ENCODE measurements around the gene NWD2.
"Not testable (repeated sequence)": the region's sequence is repeated elsewhere in the genome, so short reads cannot be mapped to it uniquely, and the experiment has no call there.

NWD2 gene

DNA sequence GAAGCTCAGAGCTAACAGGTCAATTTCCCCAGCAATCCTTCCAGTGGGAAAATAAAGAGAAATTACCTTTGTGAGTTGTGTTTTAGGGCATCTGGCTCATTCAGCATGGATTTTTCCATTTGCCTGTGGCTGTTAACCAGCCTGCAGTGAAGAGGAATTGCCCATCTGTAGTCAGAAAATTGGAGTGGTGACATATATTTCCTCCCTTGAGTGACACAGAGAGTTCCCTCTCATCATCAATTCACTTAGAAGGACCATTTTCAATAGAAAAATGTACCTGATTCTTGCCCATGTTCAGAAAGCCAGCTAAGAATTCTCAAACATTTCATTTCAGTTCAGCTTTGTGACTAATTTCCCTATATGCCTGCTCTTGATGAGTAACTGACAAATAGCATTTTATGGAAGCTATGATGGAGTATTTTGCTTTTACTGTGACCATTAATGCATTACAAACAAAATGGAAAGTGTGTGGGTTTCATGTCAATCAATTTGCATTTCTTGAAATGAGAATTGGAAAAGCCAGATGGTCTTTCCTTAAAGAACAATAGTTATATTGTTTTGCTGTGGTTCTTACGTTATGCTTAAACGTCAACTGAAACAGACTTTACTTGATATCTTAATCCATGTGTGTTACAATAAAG, 155.8 kb downstream of the NWD2 start:
- DNase-seq = no peak

DNA sequence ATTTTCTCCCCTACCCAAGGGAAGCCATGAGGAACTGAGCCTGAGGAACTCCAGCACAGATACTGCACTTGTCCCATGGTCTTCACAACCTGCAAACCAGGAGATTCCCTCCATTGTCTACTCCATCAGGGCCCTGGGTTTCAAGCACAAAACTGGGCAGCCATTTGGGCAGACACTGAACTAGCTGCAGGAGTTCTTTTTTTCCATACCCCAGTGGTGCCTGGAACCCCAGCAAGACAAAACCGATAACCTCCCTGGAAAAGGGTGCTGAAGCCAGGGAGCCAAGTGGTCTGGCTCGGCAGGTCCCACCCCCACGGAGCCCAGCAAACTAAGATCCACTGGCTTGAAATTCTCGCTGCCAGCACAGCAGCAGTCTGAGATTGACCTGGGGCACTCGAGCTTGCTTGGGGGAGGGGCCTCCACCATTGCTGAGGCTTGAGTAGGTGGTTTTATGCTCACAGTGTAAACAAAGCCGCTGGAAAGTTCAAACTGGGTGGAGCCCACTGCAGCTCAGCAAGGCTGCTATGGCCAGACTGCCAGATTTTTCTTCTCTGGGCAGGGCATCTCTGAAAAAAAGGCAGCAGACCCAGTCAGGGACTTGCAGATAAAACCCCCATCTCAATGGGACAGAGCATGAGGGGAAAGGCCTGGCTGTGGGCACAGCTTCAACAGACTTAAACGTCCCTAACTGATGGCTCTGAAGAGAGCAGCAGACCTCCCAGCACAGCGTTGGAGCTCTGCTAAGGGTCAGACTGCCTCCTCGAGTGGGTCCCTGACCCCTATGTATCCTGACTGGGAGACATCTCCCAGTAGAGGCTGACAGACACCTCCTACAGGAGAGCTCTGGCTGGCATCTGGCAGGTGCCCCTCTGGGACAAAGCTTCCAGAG, 163.6 kb downstream of the NWD2 start:
- not testable (repeated sequence) for DNase-seq

DNA sequence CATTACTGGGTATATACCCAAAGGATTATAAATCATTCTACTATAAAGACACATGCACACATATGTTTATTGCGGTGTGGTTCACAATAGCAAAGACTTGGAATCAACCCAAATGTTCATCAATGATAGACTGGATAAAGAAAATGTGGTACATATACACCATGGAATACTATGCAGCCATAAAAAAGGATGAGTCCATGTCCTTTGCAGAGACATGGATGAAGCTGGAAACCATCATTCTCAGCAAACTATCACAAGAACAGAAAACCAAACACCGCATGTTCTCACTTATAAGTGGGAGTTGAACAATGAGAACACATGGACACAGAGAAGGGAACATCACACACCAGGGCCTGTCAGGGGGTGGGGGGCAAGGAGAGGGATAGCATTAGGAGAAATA, 169.1 kb downstream of the NWD2 start:
- DNase-seq = not testable (repeated sequence)

DNA sequence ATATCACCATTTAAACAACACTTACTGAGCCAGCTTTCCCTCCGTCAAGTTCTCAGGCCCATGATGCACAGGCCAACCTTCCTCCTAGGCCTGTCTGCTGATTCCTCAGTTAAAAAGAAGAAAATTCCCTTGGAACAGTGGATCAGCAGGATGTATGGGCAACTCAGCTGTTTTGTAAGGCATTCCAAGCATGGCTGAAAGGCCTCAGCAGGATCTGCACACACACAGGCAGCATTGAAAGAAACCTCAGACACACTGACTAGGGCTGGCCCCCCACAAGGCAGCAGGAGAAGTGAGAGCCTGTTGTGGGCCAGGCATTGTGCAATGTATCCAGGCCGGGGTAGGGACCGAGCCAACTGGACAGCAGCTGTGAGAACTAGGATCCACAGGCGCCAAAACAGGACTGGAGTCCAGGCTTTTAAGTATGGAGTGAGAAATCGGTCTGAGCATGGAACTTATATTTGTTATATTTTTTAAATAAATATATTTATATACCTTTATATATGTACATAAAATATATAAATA, 171.4 kb downstream of the NWD2 start:
- DNase-seq = no peak

DNA sequence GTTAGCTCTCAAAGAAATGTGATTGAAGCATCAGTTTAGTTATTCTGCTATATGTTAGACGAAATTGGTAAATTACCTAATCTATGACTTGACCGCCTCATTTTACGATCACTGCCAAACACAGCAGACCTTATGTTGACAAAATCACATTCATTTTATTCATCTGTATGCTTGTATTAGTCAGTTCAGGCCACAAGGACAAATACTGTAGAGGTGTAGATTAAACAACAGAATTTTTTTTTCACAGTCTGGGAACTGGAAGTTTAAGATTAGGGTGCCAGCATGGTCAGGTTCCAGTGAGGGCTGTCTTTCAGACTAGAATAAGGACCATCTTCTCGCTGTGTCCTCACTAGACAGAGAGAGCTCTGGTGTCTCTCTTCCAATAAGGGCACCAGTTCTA, 177.1 kb downstream of the NWD2 start:
- no peak for DNase-seq

DNA sequence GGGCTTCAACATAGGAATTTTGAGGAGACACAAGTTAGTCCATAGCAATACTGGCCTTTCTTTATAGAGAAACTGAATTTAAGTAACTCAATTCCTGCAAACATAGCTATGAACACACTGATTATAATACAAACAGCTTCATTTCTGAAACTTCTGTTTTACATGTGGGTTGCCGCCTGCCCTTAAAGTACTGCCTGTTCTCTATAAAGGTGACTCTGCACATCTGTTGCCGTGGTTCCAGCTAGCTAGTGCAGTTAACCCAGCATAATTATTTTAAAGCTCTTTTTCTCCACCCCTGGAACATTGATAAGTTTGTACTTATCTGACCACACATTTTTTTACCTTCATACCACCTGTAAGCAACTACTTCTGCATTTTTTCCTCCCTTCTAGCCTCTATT, 177.6 kb downstream of the NWD2 start:
- DNase-seq = no peak

DNA sequence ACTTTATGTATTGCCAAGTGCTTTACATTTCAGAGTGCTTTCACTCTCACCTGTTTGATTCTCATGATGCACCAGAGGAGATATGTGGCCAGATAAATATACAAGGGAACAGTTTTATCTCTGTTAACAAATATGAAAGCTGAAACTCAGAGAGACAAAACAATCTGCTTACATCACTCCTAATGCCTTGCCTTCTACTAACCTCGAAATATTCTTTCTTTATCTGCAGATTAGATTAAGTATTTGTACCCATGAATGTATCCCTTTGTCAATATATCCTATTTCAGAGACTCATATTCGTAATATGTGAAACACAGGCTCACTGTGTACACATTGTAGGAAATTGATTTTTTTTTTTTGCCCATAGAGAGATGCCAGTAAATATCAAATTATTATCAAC, 178.1 kb downstream of the NWD2 start:
- DNase-seq = no peak

DNA sequence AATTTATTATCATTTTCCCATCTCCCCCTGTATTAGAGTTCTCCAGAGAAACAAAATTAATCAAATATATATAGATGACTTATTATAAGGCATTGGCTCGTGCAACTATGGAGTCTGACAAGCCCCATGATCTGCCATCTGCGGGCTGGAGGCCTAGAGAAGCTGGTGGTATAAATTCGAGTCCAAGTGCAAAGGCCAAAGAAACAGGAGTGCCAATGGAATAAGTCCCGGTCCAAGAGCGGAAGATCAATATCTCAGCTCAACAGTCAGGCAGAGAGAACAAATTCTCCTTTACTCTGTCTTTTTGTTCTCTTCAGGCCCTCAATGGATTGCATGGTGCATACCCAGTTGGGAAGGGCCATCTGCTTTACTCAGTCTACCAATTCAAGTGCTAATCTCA, 178.8 kb downstream of the NWD2 start:
- DNase-seq = no peak

DNA sequence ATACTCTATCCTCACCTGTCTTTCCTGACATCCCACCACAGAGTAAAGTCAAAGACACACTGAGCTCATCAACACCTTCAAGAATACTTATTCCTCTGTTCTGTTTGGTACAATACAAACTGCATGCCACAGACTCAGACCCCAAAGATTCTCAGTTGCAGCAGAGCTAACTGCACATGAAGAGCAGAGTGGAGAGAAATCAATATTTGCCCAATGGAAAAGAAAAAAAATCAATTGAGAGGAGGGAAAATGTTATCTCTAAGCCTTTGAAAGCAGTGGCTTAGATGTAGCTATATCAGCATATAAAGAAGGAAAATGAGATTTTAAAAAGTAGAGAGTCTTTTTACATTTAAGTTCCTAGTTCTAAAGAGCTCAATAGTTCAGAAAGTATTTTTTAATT, 180.2 kb downstream of the NWD2 start:
- DNase-seq = no peak

DNA sequence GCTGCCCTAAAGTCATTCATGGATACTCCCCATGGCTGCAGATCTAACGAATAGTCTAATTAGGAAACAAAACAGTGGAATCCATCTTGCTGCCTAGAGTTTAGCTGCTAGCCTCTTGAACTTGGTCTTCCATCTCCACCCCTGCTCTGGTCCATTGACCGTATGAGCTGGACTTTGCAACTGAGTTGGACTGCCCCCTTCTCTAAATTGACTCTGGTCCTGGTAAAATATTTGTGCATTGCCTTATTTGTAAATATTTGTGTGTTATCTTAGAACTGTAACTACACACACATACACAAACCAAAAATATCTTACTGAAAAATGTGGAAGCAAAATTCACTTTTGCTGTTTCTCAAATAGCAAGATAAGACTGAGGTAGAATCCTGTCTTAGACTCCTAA, 181.3 kb downstream of the NWD2 start:
- DNase-seq = no peak

DNA sequence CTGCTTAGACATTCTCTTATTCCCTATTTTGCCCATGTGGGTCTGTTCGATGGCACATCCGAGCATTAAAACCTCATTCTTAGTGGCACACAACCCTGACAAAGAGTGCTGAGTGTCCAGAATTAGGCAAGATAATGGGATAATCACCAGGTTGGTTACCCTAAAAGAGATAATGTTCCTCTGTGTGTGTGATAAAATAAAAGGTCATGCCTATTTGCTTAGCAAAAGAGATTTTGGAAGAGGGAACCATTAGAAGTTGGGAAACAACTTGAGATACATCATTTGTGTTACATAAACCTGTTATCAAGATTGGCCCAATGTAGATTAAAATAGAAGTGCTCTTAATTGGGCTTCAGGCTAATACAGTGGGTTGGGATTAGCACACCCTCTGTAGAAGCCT, 182.7 kb downstream of the NWD2 start:
- DNase-seq = no peak

DNA sequence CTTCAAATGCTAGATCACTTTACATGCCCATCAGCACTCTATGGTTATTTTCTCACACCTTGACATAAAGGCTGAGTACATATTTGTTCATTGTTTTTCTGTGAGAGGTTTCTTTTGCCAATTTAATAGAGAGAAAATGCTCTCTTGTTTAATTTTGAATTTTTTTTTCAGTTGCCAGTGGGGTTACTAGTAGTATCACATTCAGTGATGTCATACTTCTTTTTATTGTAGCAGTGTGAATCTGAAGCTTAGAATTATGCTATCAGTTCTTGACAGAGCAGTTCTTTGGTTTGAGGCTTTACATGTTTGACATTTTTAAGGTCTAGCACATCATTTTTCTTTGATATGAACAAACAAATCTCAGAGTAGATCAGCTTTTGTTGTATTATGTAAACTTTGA, 185.4 kb downstream of the NWD2 start:
- DNase-seq = no peak

DNA sequence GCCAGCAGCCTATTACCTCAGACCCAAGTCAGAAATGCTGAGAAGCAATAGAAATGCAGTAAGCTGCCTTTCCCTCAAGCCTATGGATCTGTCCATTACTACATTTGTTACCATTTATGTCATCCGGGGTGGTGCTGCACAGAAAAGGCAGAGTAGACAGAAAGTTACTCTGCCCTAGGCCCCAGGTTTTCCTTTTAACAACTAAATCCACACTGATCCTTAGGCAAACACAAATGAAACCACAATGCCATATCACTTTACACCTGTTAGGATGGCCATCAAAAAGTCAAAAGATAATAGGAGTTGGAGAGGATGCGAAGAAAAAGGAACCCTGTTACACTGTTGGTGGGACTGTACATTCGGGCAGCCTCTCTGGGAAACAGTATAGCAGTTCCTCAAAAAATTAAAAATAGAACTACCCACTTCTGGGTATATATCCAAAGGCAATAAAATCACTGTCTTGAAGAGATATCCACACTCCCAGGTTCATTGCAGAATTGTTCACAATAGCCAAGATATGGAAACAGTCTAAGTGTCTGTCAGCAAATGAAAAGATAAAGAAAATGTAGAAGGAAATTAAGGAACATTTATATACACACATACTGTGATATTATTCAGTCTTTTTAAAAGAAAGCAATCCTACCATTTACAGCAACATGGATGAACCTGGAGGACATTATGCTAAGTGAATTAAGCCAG, 186.3 kb downstream of the NWD2 start:
- no peak for DNase-seq

DNA sequence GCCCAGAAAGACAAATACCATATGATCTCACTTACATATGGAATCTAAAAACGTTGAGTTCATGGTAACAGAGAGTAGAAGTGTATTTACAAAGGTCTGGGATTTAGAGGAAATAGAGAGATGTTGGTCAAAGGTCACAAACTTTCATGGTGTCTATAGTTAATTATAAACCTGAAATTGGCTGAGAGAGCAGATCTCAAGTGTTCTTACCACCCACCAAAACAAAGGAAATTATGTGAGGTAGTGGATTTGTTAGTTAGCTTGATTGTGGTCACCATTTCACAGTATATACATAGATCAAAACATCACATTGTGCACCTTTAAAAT, 186.8 kb downstream of the NWD2 start:
- DNase-seq = no peak

DNA sequence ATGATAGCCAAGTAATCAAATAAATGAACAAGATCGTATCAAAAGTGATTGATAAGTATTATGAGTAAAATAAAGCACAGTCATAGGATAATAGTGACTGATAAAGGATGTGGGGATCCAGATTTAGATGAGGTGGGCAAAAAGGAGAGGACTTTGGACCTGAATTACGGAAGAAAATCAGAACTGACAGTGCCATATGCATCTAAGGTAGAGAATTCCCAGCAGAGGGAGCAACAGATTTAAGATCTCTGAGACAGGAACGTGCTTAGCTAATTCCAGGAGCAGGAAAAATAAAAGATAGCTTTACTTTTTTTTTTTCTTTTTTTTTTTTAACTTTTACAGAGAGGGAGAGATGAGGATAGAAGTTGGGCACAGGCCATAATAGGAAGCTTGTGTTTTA, 189.9 kb downstream of the NWD2 start:
- DNase-seq = no peak

DNA sequence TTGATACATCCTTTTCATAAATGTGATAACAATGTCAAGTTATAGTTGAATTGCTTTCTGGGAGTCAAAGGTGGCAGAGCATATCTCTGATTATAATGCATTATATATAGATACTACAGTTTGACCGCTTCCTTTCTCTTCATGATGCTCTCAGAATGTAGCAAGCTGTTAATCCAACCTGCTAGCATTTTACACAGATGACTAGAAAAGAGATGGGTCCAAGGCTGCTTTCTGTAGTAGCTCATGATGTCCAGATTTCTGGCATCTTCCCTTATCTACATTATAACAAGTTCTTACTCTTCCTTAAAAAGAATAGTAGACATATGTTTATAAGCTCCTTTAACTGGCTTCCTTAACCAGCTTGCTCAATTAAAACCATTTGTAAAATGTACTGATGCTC, 192.0 kb downstream of the NWD2 start:
- DNase-seq = no peak

DNA sequence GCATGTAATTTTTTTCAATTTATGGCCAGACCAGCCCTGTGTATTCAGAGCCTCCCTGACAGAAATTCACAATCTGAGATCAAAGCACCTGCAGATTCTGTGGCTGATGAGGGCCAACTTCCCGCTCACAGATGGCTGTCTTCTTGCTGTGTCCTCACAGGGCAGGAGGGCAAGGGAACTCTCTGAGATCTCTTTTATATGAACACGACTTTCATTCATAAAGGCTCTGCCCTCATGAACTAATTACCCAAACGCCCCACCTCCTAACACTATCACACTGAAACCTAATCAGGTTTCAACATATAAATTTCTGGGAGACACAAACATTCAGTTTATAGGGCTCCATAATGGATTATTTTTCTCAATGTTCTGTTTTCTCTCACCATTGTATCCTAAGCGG, 192.6 kb downstream of the NWD2 start:
- no peak for DNase-seq

DNA sequence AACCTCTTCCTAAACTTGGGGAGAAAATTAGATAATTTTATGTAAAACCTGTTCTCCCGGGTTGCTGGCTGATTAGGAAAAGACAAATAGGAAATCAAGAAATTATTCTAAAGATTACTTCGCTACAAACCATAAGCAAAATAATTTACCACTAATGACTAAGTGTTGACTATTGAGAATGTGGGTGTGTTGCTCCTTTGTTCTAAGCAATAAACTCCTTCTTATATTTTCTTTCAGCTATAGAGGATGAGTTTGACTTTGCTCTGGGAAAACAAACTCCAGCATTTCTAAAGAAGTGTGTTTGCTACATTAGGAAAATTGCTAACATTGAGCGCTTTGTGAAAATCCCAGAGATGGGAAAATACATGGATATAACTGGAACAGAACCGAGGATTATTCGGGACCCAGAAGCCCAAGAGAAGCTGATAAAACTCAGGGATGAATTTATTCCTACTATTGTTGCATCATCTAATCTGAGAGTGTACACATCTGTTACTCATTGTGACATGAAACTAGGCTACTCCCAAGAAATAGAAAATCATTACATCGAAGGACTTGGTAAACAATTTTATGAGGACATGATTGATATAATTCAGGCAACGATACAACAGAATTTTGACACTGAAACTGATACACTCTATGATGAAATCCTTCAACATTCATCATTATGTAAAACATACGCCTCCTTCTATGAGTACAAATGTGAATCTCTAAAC, 194.2 kb downstream of the NWD2 start:
- no peak for DNase-seq

DNA sequence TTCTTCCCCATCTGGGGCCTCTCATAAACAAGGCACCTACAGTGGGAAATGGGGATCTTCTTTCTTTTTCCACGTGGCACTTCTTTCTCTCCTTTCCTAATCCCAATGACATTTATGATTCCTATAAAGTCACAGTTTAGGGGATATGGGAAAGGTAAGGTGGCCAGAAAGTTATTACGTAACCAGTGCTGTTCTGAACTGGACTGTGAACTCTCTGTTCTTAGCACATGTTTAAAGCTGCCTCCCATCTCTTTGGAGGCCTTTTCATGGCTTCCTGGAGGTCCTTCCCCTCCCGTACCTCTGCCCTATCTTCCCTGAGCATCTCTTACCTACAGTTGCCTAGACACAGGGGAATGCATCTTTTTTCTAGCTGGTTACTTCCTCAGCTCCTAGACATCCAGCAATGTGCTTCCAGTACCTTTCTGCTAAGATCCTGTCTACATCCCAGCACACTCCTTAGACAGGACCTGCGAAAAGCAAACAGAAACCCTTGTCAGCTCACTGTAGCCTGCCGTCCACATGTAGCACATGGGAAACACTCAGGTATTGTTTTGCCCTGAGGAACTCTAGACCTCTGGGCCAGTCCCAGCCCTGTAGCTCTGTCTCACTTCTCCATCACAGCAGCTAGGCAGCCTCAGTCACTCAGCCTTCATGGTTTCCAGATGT, 195.4 kb downstream of the NWD2 start:
- DNase-seq = no peak

DNA sequence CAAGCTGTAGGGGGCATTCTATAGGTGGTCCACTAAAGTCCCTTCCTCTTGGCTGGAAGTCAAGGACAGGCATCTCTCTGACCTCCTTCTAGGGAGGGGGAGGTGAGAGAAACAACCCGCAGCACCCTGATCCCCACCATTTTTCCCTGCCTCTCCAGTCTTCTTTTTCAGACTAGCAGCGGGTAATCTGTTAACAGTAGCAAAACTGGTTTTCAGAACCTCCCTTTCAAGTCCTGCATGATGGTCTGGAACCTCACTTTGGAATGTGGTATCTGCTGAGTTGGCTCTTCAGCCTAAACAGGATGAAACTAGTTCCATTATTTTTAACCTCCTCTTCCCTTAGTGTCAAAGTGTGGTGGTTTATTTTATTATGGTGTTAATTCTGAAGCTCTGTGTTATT, 196.0 kb downstream of the NWD2 start:
- no peak for DNase-seq

DNA sequence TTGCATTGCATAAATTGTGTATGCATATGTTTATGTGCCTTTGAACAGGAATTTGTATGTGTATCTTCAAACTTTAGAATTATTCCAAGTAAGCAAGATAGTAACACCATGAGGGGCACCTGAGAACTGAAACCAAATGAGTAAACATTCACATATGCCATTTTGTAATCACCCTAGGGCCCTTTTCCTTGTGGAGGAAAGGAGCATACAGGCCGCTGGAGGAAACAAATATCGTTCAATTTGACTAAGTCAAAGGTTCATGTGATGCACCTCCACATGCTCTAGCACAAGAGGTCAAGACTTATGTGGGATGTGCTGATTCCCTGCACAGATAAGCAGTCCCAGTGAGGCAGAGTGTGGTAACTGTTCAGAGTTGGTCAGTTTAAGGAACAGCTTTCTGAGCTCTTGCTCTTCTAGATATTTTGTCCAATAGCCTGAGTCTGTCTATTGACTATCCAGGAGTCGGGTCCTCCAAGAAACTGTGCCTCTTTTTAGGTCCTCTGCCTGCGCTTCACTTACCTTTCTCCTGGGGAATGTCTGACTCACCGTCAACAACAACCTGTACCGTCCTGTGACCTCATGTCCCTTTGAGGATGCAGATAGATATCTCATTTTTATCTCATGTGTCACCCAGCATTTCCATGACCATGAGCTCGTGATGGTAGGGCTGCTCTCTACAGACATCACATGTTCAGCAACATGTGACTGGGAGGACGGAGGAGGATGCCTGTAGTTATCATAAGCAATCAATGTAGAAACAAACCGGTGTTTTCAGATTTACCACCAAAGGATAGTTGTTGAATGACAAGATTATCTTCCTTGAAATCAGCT, 196.9 kb downstream of the NWD2 start:
- no peak for DNase-seq

DNA sequence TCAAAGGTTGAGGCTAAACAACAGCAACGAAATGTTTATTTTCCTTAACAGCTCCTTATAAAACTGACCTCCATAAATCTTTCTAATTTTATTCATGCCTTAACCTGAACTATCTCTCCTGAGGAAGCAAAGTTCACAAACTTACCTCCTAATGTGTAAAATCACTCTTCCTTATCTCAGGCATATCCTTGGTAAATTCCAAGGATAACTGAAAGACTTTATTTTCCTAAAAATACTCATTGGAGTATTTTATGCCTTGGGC, 197.4 kb downstream of the NWD2 start:
- DNase-seq = no peak
